Measurements from ENCODE around the gene HOXC11. TPM values are rescaled to one million over a fixed set of nuclear protein-coding genes. Genes with fewer than 3 reads are reported as not detected.

Gene HOXC11
- total and polyA plus RNA-seq, 2 donors (not counting 1 experiment from before 2014, with no cell fraction given) = not detected

DNA sequence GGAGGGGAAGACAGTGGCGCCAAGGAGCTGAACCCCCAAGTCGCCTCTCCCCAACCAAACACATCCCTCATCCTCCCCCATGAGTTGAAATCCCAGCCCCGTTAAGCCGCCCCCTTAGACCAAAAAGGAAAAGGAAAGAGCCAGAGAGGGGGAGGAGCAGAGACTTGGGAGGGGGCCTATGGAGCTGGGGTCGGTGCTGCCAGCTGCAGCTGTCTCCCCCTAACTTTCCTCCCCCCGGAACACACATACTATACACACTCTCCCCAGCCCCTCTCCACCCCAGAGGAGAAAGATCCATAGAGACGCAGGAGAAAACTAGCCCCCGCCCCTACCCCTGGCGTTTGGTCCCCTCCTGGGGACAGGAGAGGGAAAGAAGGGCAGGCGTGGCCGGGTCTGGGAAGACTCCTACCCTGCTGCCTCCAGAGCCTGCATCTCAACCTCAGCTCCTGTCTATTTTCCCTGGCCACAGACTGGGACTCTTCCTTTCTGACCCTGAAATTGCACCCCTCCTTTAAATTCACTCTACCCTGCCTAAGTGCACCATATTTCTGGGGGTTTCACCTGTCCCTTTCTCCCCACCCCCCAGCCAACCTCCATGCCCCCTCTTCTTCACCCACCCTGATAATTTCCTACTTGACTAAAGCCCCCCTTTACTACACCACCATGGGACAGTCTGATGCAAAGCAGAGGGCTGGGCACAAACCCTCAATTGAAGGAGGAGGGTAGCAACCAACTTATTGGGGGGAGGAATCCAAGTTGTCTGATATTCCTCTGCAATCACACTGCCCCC is 25.4 kb downstream of the HOXC11 start:
- Histone ChIP-seq H3K9ac (ENCODE audit: low read length) (no peak overlapping the region), H3K36me3 (replicated peaks in 1 of 2; ENCODE audit: control extremely low read depth in 1 of 2, control insufficient read depth in 1 of 2, extremely low read depth in 1 of 2, insufficient read depth in 2 of 2, low read length in 1 of 2) (no peaks in the 10 kb centered on the region), H3K27ac (ENCODE audit: low read length in 2 of 2) (no peak overlapping the region), H4K20me1 (ENCODE audit: control insufficient read depth, insufficient read depth, low read length, poor library complexity, severe bottlenecking) (no peaks in the 10 kb centered on the region), H2AFZ (ENCODE audit: insufficient read depth, low read depth, low read length, poor library complexity, severe bottlenecking) (no peak overlapping the region), H3K4me1 (ENCODE audit: control insufficient read depth in 2 of 2, insufficient read depth in 2 of 2, low read length in 2 of 2) (peaks cover 37 to 66% of the 10 kb centered on the region in 2 donors), H3K4me3 (ENCODE audit: control extremely low read depth in 1 of 5, extremely low read depth in 1 of 5, insufficient read depth in 1 of 5, low read depth in 2 of 5, low read length in 4 of 5) (no peak overlapping the region), H3K4me2 (replicated peaks; ENCODE audit: low read depth, low read length, poor library complexity, severe bottlenecking) (no peak overlapping the region), H3K9me3 (ENCODE audit: control extremely low read depth in 1 of 3, control insufficient read depth in 2 of 3, insufficient read depth in 1 of 3, low read length in 2 of 3) (peaks cover 0 to 68% (median 0%) of the 10 kb centered on the region in 3 donors), H3K79me2 (ENCODE audit: control insufficient read depth, insufficient read depth, low read length) (no peaks in the 10 kb centered on the region), H3K27me3 (replicated peaks in 1 of 4; ENCODE audit: control extremely low read depth in 1 of 4, control insufficient read depth in 3 of 4, insufficient read depth in 4 of 4, low read length in 3 of 4) (peaks cover 0 to 99% (median 83%) of the 10 kb centered on the region in 4 experiments)
- DNase-seq (no peak), ATAC-seq (ENCODE audit: low read depth) (no peak)
- intact Hi-C loops (cut with micrococcal nuclease) = loop anchor here (5.0 kb wide), 2 partner anchors 34 to 46 kb away; partner anchors contain the start of genes HOXC12 and HOXC5
- H3K9me3 Mint-ChIP-seq (ENCODE audit: insufficient read depth) = no peaks in the 10 kb centered on the region
- TF ChIP-seq, protein P1, sequence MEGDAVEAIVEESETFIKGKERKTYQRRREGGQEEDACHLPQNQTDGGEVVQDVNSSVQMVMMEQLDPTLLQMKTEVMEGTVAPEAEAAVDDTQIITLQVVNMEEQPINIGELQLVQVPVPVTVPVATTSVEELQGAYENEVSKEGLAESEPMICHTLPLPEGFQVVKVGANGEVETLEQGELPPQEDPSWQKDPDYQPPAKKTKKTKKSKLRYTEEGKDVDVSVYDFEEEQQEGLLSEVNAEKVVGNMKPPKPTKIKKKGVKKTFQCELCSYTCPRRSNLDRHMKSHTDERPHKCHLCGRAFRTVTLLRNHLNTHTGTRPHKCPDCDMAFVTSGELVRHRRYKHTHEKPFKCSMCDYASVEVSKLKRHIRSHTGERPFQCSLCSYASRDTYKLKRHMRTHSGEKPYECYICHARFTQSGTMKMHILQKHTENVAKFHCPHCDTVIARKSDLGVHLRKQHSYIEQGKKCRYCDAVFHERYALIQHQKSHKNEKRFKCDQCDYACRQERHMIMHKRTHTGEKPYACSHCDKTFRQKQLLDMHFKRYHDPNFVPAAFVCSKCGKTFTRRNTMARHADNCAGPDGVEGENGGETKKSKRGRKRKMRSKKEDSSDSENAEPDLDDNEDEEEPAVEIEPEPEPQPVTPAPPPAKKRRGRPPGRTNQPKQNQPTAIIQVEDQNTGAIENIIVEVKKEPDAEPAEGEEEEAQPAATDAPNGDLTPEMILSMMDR (IDR thresholded peaks at IDR 0.05) = no peak
- no peak for TF ChIP-seq EZH2 (IDR thresholded peaks at IDR 0.05; ENCODE audit: borderline replicate concordance, insufficient read depth, low read depth, low read length, poor library complexity, severe bottlenecking)
- 0% methylated on average over 1 of the region's 11 CpGs for WGBS (ENCODE audit: insufficient coverage)
- CTCF ChIA-PET = interaction anchor here (0.7 to 5.0 kb wide), 5 partner anchors 7 to 209 kb away, joined by 3 to 20 read pairs (median 3); no protein-coding TSS in a partner anchor
- peaks cover 86% of the 10 kb centered on the region for H3K27me3 Mint-ChIP-seq
- POLR2A ChIA-PET = no interaction called here
- no peak overlapping the region for H3K27ac Mint-ChIP-seq
- peaks cover 33% of the 10 kb centered on the region for H3K4me1 Mint-ChIP-seq
- H3K4me3 Mint-ChIP-seq = no peak overlapping the region

DNA sequence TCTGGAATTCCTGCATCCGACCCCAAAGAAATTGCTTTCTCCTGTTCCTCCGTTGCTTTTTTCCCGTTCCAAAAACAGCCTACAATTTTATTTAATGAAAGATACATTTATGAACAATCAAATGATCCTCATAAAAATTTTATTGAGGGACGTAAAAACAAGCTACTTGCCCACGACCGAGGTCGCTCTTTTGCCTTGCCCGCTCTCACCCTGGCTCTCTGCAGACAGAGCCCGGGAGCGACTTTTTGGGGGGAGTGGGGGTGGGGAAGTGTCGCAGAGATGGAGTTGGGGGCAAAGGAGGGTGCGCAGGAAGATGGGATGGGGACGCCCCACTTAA is 25.9 kb downstream of the HOXC11 start:
- intact Hi-C loops (cut with micrococcal nuclease) = loop anchor here (5.0 kb wide), 2 partner anchors 33 to 47 kb away; partner anchors contain the start of genes HOXC12 and HOXC5
- Histone ChIP-seq H3K27me3 (replicated peaks in 1 of 4; ENCODE audit: control extremely low read depth in 1 of 4, control insufficient read depth in 3 of 4, insufficient read depth in 4 of 4, low read length in 3 of 4) (peaks cover 0 to 99% (median 83%) of the 10 kb centered on the region in 4 experiments), H3K27ac (ENCODE audit: low read length in 2 of 2) (no peak overlapping the region), H3K79me2 (ENCODE audit: control insufficient read depth, insufficient read depth, low read length) (no peaks in the 10 kb centered on the region), H3K4me3 (ENCODE audit: control extremely low read depth in 1 of 5, extremely low read depth in 1 of 5, insufficient read depth in 1 of 5, low read depth in 2 of 5, low read length in 4 of 5) (no peak overlapping the region), H3K4me1 (ENCODE audit: control insufficient read depth in 2 of 2, insufficient read depth in 2 of 2, low read length in 2 of 2) (peaks cover 37 to 66% of the 10 kb centered on the region in 2 donors), H3K36me3 (replicated peaks in 1 of 2; ENCODE audit: control extremely low read depth in 1 of 2, control insufficient read depth in 1 of 2, extremely low read depth in 1 of 2, insufficient read depth in 2 of 2, low read length in 1 of 2) (no peaks in the 10 kb centered on the region), H3K4me2 (replicated peaks; ENCODE audit: low read depth, low read length, poor library complexity, severe bottlenecking) (no peak overlapping the region), H3K9me3 (ENCODE audit: control extremely low read depth in 1 of 3, control insufficient read depth in 2 of 3, insufficient read depth in 1 of 3, low read length in 2 of 3) (peaks cover 0 to 67% (median 0%) of the 10 kb centered on the region in 3 donors), H2AFZ (ENCODE audit: insufficient read depth, low read depth, low read length, poor library complexity, severe bottlenecking) (no peak overlapping the region), H4K20me1 (ENCODE audit: control insufficient read depth, insufficient read depth, low read length, poor library complexity, severe bottlenecking) (no peaks in the 10 kb centered on the region), H3K9ac (ENCODE audit: low read length) (no peak overlapping the region)
- TF ChIP-seq, protein P1 (IDR thresholded peaks at IDR 0.05) = no peak
- TF ChIP-seq EZH2 (IDR thresholded peaks at IDR 0.05; ENCODE audit: borderline replicate concordance, insufficient read depth, low read depth, low read length, poor library complexity, severe bottlenecking) = no peak
- CTCF ChIA-PET = interaction anchor here (0.9 to 5.0 kb wide), 4 partner anchors 14 to 208 kb away, joined by 3 to 20 read pairs (median 10); partner anchors contain the start of gene HOXC10
- peaks cover 32% of the 10 kb centered on the region for H3K4me1 Mint-ChIP-seq
- peaks cover 86% of the 10 kb centered on the region for H3K27me3 Mint-ChIP-seq
- 16% methylated on average over 6 of the region's 13 CpGs for WGBS (ENCODE audit: insufficient coverage)
- H3K4me3 Mint-ChIP-seq = no peak overlapping the region
- H3K9me3 Mint-ChIP-seq (ENCODE audit: insufficient read depth) = no peaks in the 10 kb centered on the region
- no peak overlapping the region for H3K27ac Mint-ChIP-seq
- DNase-seq (no peak), ATAC-seq (ENCODE audit: low read depth) (no peak)
- POLR2A ChIA-PET = no interaction called here
